C4-2B (cell line): ENCODE data around the gene MAP6D1.

Experiments
- CTCF ChIP-seq: fragments of 450-650 bp; conservative IDR thresholded peaks from 2 replicates; pipeline ENCODE4 v1.5.1; 2017; ENCODE audit warnings: mild to moderate bottlenecking
- ZFX ChIP-seq: fragments of 450-650 bp; IDR thresholded peaks from 2 replicates; pipeline ENCODE4 v1.6.1; 2017

GRCh38 chr3:183779896-183780465, 45.4 kb downstream of the MAP6D1 start:
- TF ChIP-seq CTCF (no peak), ZFX (no peak)
